HG02678 (cell line): ENCODE measurements around the gene MIDN.

Experiments
- ATAC-seq: cut with Tn5 transposase; IDR thresholded peaks from one replicate; pipeline ENCODE4 v1.9.1; 2021; ENCODE audit warnings: mild to moderate bottlenecking, moderate library complexity; ENCODE audit not compliant: unreplicated experiment

Gene MIDN

DNA sequence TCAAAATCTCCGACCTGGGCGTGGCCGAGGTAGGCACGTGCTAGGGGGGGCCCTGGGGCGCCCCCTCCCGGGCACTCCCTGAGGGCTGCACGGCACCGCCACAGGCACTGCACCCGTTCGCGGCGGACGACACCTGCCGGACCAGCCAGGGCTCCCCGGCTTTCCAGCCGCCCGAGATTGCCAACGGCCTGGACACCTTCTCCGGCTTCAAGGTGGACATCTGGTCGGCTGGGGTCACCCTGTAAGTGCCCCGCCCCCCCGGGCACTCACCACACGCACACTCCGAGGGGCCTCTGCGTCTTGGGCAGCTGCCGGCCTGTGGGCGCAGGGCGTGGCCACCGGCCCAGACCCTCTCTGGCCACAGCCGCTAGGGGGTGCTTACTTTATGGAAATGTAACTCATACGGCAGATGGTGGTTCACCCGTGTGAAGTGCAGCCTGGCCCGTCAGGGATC is 27.9 kb upstream of the MIDN start:
- ATAC-seq, result no peak

- no peak for ATAC-seq
Measured at GRCh38 chr19:1220976-1221903, 27.1 kb upstream of the MIDN start.

DNA sequence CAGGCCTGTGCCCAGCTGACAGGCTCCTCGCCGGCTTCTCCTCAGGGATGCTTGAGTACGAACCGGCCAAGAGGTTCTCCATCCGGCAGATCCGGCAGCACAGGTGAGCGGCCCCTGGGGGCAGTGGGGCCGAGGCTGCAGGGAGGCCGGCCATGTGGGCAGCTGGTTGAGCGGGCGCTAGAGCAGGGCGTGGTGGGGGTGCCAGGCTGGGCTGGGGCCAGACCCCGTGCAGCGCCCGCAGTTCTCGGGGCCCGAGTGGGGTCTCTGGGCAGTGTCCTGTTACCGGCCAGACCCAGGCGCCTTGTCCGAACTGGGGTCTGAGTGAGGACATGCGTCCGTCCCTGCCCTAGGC is 26.5 kb upstream of the MIDN start:
- no peak for ATAC-seq

- ATAC-seq, result no peak
Measured at GRCh38 chr19:1222394-1222793, 26.0 kb upstream of the MIDN start.

GRCh38 chr19:1223018-1223855 is 25.1 kb upstream of the MIDN start:
- no peak for ATAC-seq

DNA sequence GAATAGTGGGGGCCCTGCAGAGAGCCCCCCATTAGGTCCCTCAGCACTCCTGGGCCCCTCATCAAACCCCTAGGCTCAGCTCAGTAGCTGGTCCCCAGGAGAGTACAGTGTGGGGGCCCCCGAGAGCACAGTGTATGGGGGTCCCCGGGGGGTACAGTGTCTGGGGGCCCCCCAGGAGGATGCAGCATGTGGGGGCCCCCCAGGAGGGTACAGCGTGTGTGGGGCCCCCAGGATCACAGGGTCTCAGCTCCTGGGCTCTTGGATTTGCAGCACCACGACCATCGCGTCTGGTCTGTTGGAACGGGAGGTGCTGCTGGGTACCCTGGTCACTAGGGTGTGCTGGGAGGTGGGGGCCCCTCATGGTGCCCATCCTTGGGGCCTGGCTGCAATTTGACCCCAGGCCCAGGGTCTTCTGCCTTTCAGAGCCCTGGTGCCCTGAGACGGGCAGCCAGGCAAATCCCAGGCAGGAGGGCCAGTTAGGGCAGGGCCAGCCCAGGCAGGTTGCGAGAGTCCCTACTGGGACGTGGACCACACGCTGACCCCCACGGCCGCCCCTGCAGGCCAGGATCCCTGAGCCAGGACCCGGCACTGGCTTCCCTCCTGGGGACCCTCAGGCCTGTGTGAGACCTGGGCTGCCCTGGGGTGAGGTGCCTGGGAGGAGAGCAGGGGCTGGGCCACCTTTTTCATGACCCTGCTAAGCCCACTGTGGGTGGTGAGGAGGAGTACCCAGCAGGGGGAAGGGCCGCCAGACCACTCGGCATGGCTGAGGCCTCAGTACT is 24.1 kb upstream of the MIDN start:
- ATAC-seq, result no peak

- no peak for ATAC-seq
Measured at GRCh38 chr19:1224847-1225246, 23.5 kb upstream of the MIDN start.

- ATAC-seq, result no peak
Measured at GRCh38 chr19:1225440-1226226, 22.8 kb upstream of the MIDN start.

GRCh38 chr19:1226227-1226518 is 22.2 kb upstream of the MIDN start:
- no peak for ATAC-seq

- no peak for ATAC-seq
Measured at GRCh38 chr19:1226522-1227303, 21.7 kb upstream of the MIDN start.

GRCh38 chr19:1227304-1228054 is 20.9 kb upstream of the MIDN start:
- ATAC-seq, result no peak

- ATAC-seq, result no peak
Measured at GRCh38 chr19:1228161-1228957, 20.0 kb upstream of the MIDN start.

DNA sequence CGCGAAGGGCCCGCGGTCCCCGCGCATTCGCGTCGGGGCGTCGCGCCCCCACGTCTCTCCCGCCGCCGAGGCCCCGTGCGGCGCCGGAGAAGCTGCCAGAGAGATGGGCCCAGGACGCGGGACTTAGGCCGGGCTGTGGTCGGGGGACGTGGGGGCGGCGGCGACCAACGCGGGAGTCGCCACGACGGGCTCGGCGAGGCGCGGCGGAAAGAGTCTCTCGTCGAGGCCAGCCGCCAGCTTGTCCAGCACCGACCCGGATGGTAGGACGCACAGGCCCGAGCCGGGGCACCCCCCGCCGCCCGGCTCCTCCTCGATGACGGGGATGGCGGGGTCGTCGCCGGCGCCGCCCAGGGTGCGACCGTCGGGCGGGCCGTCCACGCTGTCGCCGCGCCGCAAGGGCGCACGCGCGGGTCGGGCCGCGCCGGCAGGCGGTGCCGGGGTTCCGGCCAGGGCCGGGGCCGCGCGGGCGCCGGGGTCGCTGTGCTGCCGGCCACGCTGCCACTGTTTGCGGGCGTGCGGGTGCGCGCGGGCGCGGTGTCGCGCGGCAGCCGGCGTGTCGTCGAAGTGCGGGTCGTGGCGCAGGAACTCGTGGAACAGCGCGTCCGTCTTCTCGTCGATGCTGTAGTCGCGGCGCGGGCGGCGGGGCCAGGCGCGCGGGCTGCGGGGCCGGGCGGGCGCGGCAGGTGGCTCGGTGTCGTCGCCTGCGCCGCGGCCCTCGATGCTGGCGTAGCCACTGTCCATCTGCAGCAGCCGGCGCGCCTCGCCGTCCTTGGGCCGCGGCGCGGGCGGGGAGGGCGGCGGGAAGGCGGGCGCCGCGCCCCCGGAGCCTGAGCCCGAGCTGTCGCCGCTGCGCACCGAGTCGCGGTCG is 19.1 kb upstream of the MIDN start:
- ATAC-seq, result no peak

DNA sequence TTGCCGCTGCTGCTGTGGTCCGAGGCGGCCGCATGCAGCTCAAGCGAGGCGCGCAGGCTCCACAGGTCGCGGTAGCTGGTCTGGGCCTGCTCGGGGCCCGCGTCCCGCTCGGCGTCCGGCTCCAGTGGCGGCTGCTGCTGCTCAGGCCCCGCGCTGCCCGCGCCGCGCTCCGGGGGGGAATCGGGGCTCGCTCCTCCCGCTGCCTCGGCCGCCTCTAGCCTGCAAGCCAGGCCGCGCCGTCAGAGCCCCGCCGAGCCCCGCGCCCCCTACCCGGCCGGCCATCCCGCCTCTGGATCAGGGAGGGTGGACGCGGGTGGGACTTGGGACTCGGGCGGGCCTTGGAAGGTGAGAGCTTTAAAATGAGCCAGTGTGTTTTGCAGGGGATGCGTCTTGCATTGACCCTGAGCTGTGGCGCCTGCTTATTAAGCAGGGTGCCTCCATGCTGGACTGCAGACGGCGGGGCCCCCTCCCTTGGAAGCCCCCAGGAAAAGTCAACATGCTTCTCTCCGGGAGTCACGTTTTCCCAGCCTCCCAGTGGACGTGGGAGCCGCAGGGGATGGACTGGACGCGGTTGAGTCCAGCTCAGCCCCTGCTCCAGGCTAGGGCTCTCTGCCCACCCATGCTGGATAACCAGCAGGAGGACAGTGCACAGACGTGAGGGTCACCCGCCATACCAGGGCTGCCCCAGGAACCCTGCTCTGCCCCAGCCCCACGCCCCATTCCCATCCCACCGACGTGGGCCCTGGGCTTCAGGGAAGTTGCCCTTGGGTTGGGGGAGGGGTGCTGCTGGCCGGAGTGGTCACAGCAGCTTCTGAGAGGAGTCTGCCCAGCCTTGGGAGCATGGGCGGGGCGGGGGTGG is 18.2 kb upstream of the MIDN start:
- ATAC-seq, result no peak

GRCh38 chr19:1230783-1231489 is 17.4 kb upstream of the MIDN start:
- ATAC-seq, result no peak
